Ovary (tissue), 3 donors: ENCODE measurements around the gene NDUFAF4.

Experiments
- EP300 ChIP-seq: sonication (generic); formaldehyde crosslinking; IDR thresholded peaks from one replicate; pipeline ENCODE4 v1.6.1; 2017; ENCODE audit warnings: antibody characterized with exemption
- TF ChIP-seq, protein P1 (sequence below), 3 donors: fragments of 450-650 bp in 2 of 3; fragments of 200-600 bp in 1 of 3; IDR thresholded peaks; one replicate each; pipeline versions ENCODE4 v1.5.1 to v1.8.0; 2016 to 2022; ENCODE audit warnings: antibody characterized with exemption in 3 of 3, mild to moderate bottlenecking in 1 of 3
- donor health status: DM: no; HTN: no; CAD: no.

DNA sequence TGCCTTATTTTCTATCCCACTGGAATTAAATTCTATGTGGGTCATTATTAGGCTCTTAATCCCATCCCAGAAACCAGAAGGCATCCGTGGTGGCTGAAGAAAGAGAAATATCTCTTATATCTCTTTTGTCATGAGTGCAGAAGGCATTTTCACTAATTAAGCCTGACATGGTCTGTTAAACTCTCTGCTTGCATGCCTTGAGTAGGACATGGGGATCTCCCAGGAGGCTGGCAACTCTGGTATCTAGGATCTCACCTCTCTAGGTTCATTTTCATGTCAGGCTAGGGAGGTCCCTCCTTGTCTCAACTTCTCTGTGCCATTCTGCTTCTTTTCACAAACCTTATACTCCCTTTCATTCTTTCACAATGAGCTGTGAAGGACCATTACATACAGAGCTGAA is 35.1 kb downstream of the NDUFAF4 start:
- TF ChIP-seq EP300 = no peak
- TF ChIP-seq, protein P1, sequence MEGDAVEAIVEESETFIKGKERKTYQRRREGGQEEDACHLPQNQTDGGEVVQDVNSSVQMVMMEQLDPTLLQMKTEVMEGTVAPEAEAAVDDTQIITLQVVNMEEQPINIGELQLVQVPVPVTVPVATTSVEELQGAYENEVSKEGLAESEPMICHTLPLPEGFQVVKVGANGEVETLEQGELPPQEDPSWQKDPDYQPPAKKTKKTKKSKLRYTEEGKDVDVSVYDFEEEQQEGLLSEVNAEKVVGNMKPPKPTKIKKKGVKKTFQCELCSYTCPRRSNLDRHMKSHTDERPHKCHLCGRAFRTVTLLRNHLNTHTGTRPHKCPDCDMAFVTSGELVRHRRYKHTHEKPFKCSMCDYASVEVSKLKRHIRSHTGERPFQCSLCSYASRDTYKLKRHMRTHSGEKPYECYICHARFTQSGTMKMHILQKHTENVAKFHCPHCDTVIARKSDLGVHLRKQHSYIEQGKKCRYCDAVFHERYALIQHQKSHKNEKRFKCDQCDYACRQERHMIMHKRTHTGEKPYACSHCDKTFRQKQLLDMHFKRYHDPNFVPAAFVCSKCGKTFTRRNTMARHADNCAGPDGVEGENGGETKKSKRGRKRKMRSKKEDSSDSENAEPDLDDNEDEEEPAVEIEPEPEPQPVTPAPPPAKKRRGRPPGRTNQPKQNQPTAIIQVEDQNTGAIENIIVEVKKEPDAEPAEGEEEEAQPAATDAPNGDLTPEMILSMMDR (IDR thresholded peaks at IDR 0.05) = no peak
